Urothelium cell line (cell line): ENCODE data around the gene DNAJB6.

Experiments used
- DNase-seq: peaks from one replicate; pipeline ENCODE4 v3.0.0; 2011; ENCODE audit warnings: low spot score, mixed read lengths
- FAIRE-seq: peaks from 2 replicates; lab custom pipeline; 2011; peaks lifted over from hg19 to GRCh38; lab: Jason Lieb, UNC

The DNAJB6 gene

GRCh38 chr7:157462419-157462771 lies 125.6 kb downstream of the DNAJB6 start:
- FAIRE-seq, result no peak
- DNase-seq, result no peak

GRCh38 chr7:157462840-157463239 lies 126.0 kb downstream of the DNAJB6 start:
- FAIRE-seq, result no peak
- no peak for DNase-seq

GRCh38 chr7:157463245-157463644 lies 126.4 kb downstream of the DNAJB6 start:
- FAIRE-seq (no peak), DNase-seq (no peak)

GRCh38 chr7:157464111-157464970 lies 127.5 kb downstream of the DNAJB6 start:
- FAIRE-seq (no peak), DNase-seq (no peak)

GRCh38 chr7:157464971-157465886 lies 128.4 kb downstream of the DNAJB6 start:
- FAIRE-seq (no peak), DNase-seq (no peak)

- no peak for DNase-seq
- FAIRE-seq, result no peak
Measured at GRCh38 chr7:157465891-157466866, 129.4 kb downstream of the DNAJB6 start.

- DNase-seq, result no peak
- no peak for FAIRE-seq
Measured at GRCh38 chr7:157466867-157467261, 130.1 kb downstream of the DNAJB6 start.
